Umbilical cord (tissue), 2 donors: ENCODE data around the gene USP30. TPM values are rescaled to one million over a fixed set of nuclear protein-coding genes. Genes with fewer than 3 reads are reported as not detected.
"Not testable (repeated sequence)": the region's sequence is repeated elsewhere in the genome, so short reads cannot be mapped to it uniquely, and the experiment has no call there.

ENCODE experiments used
- DNase-seq: peaks from one replicate; pipeline ENCODE4 v3.0.0-alpha.2; 2015; ENCODE audit warnings: low spot score
- total RNA-seq: library from RNA; depleted of rRNA; stranded (reverse); fragments of >200 nt; gene quantifications from one replicate; pipeline ENCODE4 v1.2.3, GENCODE V29; 2014; ENCODE audit warnings: low replicate concordance; ENCODE audit not compliant: insufficient read depth

Gene USP30
- total RNA-seq, 1 donor from 2014 or later: 4.1 TPM

DNA sequence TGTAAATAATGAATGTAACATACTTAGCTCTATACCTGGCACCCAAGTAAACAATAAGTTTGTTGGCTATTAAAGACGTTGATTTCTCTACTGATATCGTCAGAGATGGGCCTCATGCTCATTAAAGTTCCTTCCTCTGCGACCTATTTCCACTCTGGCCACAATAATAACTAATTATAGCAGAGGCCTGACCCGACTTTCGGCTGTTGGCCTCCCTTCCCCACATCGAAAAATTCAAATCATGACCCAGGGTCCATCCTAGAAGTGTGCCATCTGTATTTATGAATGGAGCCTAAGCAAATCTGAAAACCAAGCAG lies 321 bp upstream of the USP30 start:
- no peak for DNase-seq

DNA sequence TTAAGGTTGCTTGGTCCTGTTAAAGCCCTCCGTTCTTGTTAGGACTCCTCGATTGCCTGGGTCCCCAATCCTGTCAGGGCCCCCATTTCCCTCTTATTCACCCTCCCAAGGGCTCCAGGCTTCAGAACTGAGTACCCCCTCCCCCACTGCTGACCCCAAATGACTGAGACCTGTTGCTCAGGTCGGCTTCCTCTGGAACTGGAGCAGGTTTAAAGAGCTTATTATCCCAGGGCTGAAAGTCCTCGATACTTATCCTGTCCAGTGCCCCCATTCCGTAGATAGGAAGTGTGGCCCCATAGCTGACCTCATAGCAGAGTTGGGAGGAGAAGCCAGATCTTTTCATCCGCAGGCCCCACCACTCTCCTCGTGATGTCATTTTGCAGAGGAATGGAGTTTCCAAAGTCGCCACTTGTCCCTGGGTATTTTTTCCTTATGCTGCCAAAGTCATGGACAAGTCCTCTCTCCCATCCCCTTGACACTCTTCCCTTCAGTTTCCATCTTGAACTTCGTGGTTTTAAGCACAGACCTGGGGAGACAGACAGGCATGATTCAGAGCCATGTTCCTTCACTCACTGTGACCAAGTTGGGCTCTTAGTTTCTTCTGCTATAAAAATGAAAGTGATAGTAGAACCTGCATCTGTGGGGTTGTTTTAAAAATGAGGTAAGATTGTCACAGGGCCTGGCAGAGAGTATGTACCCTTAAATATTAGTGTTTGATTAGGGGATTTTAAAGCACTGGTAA lies 1.2 kb downstream of the USP30 start:
- DNase-seq: no peak

DNA sequence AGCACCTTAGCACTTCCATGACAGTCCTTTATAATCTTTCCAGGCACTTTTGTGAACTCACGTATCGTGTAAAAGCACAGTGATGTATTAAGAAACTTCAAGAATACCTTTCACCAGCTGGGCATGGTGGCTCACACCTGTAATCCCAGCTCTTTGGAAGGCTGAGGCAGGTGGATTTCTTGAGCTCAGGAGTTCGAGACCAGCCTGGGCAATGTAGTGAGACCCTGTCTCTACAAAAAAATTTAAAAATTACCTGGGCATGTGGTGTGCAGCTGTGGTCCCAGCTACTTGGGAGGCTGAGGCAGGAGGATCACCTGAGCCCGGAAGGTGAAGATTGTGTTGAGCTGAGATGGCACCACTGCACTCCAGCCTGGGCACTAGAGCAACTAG lies 1.7 kb downstream of the USP30 start:
- not testable (repeated sequence) for DNase-seq

DNA sequence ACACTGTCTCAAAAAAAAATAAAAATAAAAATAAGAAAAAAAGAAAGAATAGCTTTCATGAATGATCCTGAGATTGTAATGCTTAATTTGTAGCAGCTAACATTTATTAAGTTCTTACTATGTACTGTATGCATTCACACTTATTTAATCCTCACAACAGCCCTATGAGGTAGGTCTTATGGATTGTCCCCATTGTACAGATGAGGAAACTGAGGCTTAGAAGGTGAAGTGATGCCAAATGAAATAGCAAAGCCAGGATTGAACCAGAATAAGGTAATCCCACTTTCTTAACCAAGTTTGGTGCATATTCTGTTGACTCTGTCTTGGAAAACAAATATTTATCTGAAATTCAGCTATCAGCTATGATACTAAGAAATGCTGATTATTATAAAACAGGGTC lies 2.1 kb downstream of the USP30 start:
- no peak for DNase-seq

DNA sequence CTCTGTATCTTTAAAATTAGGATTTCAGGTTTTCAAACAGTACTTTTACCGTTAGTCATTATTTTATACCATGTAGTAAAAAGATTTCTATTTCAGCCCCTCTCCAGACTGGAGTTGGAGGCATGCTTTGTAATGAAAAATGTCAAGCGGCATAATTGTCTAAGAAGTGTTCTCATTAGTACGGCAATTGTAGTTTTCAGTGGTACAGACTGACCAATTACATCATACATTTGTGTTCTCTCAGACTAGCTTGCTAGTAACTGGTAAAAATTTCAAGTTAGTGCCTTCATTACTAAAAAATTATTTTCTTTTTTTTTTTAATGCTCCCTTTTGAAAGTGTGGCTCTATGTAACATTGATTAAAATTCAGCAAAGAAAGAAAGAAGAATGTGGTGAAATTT lies 4.5 kb downstream of the USP30 start:
- no peak for DNase-seq

DNA sequence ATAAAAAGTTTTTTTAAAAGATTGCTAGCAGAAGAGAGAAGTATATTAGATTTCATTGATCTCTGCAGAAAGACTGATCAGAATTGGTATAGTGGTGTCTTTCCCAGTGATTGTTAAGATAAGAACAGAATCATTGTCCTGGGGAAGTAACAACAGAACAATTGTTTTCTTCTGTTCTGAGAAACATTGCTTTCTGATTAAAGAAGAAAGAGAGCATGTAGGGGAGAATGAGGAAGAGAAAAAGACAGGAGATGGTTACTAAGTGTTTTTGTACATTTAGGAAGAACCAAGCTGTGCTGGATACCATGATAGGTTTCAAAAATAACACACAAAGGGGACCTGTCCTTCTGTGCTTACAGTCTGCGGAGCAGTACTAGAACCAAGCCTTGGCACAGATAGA lies 5.0 kb downstream of the USP30 start:
- no peak for DNase-seq

DNA sequence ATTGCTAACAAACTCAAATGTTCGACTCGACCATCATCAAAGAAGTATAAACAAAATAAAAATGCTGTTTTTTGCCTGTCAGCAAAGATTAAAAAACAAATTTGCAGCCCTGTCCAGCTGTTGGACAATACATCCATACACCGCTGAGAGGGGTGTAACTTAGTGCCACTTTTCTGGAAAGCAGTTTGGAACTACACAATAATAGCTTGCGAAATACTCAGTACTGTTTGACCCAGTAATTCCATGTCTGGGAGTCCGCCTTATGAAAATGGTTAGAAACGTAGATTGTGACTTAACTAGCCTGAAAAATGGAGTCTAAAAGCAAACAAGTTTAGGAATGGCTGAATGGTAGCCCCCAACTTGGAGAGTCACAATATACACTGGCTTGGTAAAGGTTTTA lies 6.4 kb downstream of the USP30 start:
- DNase-seq: no peak

DNA sequence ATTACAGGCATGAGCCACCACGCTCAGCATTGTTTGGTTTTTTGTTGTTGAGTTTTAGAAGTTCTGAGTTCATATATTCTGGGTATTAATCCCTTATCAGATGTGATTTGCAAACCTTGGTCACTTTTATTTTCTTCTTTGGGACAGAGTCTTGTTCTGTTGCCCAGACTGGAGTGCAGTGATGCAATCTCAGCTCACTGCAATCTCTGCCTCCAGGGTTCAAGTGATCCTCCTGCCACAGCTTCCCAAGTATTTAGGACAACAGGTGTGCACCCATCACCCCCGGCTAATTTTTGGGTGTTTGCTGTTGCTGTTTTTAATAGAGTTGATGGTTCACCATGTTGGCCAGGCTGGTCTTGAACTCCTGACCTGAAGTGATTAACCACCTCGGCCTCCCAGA lies 11.8 kb downstream of the USP30 start:
- no peak for DNase-seq

DNA sequence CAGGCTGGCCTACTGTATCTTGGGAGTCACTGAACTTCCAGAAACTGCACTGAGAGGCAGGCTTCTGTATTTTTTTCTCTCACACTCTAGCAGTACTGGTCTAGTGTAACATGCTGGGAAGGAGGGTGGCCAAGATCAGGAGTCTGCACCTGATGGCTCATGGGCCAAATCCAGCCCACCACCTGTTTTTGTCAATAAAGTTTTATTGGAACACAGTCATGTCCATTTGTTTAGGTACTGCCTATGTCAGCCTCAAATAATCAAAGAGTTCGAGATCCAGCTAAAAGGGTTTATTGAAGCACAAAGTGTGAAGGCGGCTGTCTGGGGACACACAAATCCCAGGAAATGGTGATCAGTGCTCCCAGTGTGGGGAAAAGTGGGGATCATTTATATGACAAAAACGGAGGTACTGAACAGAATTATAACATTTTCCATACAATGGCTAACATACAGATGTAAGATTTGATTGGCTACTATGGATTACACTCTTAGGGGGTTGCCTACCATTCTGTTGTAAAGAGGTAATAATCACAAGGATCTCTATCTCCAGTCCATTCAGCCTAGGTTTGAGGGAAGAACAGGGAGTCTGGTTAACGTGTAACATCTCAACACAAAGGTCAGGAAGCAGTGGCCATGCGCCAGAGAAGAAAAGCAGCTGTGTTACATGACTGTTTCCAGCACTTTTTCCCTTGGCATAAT lies 12.9 kb downstream of the USP30 start:
- no peak for DNase-seq

DNA sequence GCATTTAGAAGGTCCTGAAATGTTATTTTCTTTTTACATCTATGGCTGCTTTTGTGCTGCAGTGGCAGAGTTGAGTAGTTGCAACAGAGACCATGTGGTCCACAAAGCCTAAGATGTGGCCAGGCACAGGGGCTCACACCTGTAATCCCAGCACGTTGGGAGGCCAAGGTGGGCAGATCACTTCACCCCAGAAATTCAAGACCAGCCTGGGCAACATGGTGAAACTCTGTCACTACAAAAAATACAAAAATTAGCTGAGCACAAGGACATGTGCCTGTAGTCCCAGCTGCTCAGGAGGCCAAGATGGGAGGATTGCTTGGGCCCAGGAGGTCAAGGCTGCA lies 13.4 kb downstream of the USP30 start:
- DNase-seq: no peak

DNA sequence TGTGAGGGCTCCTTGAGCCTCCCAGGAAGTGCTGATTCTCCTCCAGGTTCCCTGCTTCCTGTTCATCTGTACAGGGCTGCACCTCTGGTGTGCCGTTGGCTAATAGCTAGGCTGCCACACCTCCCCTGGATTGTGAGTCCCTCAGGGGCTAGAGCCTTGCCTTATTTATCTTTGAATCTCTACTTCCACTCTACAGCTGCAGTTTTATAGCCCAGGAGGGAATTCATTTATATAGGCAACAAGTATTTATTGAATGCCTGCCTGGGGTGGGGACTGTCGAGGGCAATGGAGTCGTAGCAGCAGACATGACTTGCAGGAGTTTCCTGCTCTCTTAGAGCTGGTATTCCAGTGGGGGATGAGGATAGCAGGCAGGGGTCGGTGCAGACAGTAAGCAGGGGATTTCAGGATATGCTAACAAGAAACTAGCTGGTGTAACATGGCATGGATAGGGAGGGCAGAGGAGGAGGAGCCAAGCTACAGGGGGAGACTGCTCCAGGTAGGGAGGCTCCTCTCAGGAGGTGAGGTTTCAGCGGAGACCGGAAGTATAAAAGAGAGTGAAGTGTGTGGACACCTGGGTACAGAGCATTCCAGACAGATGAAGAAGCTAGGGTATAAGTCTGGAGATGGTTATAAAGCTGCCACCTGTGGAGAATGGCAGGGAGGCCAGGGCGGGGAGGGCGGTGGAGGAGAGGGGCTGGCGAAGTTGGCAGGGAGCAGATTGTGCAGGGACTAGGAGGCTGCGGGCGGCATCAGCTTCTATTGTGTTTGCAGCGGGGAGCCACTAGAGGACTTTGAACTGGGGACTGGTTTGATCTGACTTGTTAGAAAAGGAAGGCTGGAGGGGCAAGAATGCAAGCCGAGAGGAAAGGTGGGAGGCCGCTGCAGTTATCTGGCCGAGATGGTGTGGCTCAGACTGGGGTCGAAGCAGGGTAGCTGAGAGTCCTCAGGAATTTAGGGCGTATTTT lies 17.2 kb downstream of the USP30 start:
- no peak for DNase-seq

DNA sequence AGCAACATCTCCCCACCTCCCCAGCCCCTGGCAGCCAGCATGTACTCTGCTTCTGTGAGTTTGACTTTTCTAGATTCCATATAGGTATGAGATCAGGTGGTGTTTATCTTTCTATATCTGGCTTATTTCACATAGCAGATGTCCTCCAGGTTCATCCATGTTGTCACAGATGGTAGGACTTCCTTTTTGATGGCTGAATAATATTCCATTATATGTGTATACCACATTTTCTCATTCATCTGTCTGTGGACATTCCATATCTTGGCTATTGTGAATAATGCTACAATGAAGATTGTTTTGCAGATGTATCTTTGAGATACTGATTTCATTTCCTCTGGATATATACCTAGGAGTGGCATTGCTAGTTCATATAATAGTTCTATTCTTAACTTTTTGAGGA lies 22.5 kb downstream of the USP30 start:
- DNase-seq: no peak

DNA sequence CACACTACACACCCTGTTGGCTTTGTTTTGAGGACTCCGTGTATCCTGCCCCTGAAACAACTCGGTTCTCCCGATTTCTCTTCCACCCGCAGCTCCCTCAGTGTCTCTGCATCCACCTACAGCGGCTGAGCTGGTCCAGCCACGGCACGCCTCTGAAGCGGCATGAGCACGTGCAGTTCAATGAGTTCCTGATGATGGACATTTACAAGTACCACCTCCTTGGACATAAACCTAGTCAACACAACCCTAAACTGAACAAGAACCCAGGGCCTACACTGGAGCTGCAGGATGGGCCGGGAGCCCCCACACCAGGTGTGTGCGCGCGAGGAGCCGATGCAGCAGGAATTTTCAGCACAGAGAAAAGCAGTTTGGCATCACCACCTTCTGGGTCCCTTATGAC lies 30.4 kb downstream of the USP30 start:
- DNase-seq: no peak

DNA sequence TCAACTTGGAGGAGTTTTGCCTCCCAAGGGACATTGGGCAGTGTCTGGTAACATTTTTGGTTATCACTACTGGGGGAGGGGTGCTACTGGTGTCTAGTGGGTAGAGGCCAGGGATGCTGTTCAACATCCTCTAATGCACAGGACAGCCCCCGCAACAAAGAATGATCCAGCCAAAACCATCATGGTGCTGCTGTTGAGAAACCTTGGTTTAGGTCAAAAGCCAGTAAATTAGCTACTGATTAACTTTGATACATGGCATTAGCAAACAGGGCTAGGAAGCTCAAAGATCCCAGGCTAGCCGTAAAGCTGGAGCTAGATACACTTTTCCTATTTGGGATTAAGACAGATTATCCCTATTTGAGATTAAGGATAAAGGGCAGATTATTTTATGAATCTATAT lies 32.0 kb downstream of the USP30 start:
- DNase-seq: no peak

DNA sequence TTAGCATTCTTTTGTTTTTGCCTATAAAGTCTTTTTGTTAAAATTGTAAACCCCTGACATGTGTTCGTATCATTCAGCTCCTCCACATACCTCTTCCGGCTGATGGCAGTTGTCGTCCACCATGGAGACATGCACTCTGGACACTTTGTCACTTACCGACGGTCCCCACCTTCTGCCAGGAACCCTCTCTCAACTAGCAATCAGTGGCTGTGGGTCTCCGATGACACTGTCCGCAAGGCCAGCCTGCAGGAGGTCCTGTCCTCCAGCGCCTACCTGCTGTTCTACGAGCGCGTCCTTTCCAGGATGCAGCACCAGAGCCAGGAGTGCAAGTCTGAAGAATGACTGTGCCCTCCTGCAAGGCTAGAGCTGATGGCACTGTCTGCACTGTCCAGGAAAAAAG lies 33.2 kb downstream of the USP30 start:
- DNase-seq: no peak

DNA sequence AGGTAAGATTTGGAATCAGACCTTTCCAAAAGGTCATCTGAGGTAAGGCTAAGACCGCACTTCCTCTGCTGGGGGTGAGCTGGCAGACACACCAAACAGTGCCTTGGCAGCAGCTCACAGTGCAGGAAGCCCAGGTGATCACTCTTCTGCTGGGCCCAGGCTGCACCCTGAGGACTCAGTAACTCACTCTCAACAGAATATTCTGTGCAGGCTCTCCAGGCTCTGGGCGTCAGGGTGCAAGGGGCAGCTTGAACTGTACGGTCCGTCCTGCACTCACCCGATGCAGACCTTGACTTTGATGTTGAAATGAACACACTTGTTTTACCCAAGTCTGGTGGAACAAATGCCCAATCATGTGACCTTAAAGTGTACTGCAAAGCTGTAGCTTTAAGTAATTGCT lies 34.9 kb downstream of the USP30 start:
- DNase-seq: no peak

DNA sequence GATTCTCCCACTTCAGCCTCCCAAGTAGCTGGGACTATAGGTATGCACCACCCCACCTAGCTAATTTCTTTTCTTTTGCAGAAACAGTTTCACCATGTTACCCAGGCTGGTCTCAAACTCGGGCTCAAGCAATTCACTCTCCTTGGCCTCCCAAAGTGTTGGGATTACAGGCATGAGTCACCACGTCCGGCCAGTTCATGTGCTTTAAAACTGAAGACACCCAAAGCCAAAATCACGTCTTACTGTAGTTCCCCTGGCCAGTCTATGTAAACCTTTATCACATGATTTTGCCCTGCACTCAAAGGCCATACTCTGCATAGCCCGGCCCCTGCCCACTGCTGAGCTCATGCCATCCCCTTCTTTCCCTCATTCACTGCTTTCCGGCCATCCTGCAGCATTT lies 36.4 kb downstream of the USP30 start:
- no peak for DNase-seq

DNA sequence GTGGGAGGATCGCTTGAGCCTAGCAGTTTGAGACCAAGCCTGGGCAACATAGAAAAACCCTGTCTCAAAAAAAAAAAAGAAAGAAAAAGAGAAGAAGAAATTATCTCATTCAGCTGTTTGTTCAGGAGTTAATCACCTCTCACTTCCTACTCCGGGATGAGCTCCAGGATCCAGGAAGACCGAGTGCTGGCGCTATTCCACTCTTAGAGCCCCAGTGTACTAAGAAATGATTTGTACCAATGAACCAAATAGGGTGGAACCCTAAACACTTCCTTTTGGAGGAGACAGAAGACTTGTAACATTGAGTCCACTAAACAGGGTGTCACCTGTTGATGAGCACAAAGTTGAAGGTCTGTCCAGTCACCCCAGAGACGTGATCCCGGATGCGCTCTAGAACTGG lies 37.3 kb downstream of the USP30 start:
- no peak for DNase-seq

DNA sequence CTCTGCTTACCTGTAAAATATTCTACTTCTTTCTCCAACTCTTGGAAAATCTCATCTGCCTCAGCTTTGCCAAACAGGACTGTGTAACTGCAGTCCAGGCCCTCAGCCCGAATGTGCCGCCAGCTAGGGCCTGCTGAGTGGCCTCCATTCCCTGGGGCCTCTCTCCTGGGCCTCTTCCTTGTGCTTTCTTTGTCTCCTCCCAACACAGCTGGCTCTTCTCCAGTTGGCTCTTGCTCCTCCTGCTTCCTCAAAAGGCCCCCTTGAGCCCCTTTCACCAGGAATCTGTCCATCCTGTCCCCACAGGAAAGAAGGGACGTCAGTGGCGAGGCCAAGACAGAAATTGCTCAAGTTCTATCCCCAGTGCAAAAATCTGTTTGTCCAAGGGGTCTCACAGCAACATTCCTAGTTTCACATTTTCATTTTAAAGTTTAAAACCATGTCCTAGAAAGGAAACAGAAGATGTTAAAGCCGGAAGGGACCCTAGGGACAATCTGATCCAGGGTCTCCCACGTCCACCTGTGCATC lies 40.2 kb downstream of the USP30 start:
- DNase-seq: no peak

DNA sequence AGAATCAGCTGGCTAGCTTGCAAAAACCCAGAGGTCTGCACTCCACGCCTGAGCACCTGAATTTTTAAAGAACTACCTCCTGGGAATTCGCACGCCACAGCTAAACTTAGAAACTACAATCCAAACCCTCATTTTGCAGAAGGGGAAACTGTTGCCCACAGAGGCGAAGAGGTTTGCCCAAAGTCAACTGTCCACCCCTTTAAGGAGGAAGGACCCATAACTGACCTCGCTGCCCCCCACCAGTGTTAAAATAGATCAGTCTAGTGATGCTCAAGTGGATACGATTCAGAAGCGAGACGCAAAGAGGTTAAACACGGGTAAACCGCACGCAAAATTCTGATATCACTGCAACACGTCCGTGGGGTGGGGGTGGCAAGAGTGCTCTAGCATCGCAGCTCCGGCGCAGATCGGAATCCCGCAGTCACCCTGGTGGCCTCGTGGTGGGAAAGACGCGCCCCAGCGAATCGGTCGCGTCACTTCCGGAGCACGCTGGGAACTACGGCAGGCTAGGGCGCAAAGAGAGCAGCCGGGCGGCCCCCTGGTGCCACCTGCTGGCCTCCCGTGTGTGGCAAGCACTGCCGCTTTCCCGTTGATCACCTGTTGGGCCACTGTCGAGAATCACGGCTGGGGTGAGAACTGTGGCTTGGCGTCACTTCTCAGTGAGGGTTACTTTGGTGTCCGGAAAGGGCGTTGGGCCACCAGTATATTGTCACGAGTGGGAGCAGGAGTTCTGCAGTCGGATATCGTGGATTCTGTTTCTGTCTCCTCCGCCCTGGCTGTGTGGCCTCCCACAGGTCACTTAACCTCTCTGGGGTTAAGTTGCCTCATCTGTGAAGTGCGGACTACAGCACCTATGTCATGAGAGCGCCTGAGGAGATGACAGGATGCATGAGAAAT lies 40.9 kb downstream of the USP30 start, which contains the start of gene ALKBH2:
ALKBH2 (minus strand) TSS at position 451 of the 897 bp plus-strand sequence. CDS start 686 bp downstream, outside the sequence.
- DNase-seq: peak; percentile 93

DNA sequence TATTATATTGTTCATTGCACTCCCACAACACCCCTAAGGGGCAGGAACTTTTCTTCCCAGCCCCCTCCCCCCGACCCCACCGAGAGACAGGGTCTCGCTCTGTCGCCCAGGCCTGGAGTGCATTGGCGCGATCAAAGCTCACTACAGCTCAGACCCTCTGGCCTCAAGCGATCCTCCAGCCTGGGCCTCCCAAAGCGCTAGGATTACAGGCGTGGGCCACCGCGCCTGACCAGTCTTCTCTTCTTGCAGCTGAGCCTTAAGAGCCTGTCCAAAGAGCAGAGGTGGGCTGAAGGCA lies 44.7 kb downstream of the USP30 start:
- DNase-seq: no peak
